Measurements from ENCODE around the gene SIX2.

- TF ChIP-seq CTCF (CRISPR knock-in tag; IDR thresholded peaks at IDR 0.05) (no peak), ZNF609 (CRISPR knock-in tag; IDR thresholded peaks at IDR 0.05; ENCODE audit: borderline replicate concordance) (no peak), ZBTB1 (CRISPR knock-in tag; IDR thresholded peaks at IDR 0.05; ENCODE audit: borderline replicate concordance) (no peak), POLR2A (IDR thresholded peaks at IDR 0.05; ENCODE audit: insufficient read depth in 1 of 2, low read depth in 2 of 2, low read length in 2 of 2) (no peak)
These were observed 48.4 kb downstream of the SIX2 start for GRCh38 chr2:44960871-44961270.

All from HepG2 (cell line).